ENCODE data around the gene MYRF.

DNA sequence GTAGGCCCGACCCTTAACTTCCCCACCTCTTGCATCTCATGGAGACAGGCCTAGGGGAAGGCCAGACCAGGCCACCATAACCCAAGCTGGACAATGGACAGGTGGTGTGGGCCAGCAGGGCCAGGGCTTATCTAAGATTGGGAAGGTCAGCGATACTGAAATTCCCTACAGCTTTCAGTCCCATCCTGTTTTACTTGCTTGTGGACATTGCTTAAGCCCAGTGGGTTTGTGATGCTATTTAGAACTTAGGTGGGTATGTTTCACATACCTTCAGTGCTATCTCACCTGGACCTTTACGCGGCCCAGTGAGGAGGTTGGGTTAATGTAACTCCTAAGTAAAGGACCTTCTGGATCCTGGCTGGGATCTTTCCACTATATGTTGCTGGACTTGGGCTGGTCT lies 77.4 kb downstream of the MYRF start:
- TF ChIP-seq CTCF (IDR thresholded peaks at IDR 0.05; ENCODE audit: insufficient read depth, low read depth, low read length) (no peak), EZH2 (IDR thresholded peaks at IDR 0.05; ENCODE audit: insufficient read depth, low read length) (no peak)
